ENCODE results near the gene PAK1. TPM values are rescaled to one million over a fixed set of nuclear protein-coding genes. Genes with fewer than 3 reads are reported as not detected.

The PAK1 gene
- total RNA-seq, 4 donors from 2014 or later: 27.8 to 44.3 (median 36.2) TPM

DNA sequence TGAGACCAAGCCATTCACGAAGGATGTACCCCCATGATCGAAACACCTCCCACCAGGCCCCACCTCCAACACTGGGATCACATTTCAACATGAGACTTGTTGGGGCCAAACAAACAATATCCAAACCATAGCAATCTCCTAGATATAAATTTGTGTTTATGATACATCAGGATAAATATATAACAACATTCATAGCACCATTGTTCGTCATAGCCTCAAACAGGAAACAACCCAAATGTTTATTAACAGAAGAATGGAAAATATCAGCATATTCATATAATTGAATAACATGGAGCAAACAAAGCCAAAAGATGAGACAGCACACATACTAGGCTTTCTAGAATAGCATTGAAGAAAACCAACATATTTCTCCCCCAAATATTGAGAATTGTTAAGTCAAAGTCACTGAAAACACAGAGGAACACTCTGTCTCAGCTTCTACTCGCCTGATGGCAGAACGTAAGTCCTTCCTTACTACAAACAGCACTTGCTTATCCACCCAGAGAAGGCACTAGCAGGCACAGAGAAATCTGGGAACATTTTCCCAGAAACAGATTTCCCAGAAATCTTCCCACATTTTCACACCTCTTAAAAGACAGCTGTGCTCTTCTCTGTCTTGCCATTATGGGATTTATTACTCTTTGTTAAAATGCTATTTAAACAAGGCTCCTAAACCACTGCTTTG lies 164.4 kb downstream of the PAK1 start:
- Histone ChIP-seq H3K27me3 (no peaks in the 10 kb centered on the region), H3K27ac (replicated peaks in 1 of 4) (no peak overlapping the region), H3K36me3 (no peaks in the 10 kb centered on the region), H3K4me1 (no peaks in the 10 kb centered on the region), H3K4me3 (no peak overlapping the region), H3K9me3 (no peaks in the 10 kb centered on the region)
- TF ChIP-seq, protein P1, sequence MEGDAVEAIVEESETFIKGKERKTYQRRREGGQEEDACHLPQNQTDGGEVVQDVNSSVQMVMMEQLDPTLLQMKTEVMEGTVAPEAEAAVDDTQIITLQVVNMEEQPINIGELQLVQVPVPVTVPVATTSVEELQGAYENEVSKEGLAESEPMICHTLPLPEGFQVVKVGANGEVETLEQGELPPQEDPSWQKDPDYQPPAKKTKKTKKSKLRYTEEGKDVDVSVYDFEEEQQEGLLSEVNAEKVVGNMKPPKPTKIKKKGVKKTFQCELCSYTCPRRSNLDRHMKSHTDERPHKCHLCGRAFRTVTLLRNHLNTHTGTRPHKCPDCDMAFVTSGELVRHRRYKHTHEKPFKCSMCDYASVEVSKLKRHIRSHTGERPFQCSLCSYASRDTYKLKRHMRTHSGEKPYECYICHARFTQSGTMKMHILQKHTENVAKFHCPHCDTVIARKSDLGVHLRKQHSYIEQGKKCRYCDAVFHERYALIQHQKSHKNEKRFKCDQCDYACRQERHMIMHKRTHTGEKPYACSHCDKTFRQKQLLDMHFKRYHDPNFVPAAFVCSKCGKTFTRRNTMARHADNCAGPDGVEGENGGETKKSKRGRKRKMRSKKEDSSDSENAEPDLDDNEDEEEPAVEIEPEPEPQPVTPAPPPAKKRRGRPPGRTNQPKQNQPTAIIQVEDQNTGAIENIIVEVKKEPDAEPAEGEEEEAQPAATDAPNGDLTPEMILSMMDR (IDR thresholded peaks at IDR 0.05): no peak
- TF ChIP-seq EP300 (IDR thresholded peaks at IDR 0.05) (no peak), POLR2A (IDR thresholded peaks at IDR 0.05; ENCODE audit: low read depth) (no peak), POLR2AphosphoS5 (IDR thresholded peaks at IDR 0.05) (no peak)
- intact Hi-C loops (cut with DNase I): no loop called here
- 80% methylated on average over 5 of the region's 5 CpGs for WGBS
- DNase-seq (ENCODE audit: extremely low spot score): peak; percentile 31

GRCh38 chr11:77308838-77309237 lies 165.1 kb downstream of the PAK1 start:
- no peak for DNase-seq (ENCODE audit: extremely low spot score)
- no peaks in the 10 kb centered on the region for H3K27me3 ChIP-seq
- no peak overlapping the region for H3K4me3 ChIP-seq
- TF ChIP-seq, protein P1 (IDR thresholded peaks at IDR 0.05): no peak
- TF ChIP-seq EP300 (IDR thresholded peaks at IDR 0.05) (no peak), POLR2A (IDR thresholded peaks at IDR 0.05; ENCODE audit: low read depth) (no peak)
- H3K4me1 ChIP-seq: no peaks in the 10 kb centered on the region
- intact Hi-C loops (cut with DNase I): no loop called here
- no peak overlapping the region for H3K27ac ChIP-seq (replicated peaks in 1 of 4)
- no peaks in the 10 kb centered on the region for H3K9me3 ChIP-seq
- H3K36me3 ChIP-seq: no peaks in the 10 kb centered on the region

GRCh38 chr11:77303328-77303727 lies 170.6 kb downstream of the PAK1 start:
- intact Hi-C loops (cut with DNase I): no loop called here
- H3K27ac ChIP-seq (replicated peaks in 1 of 4): no peak overlapping the region
- no peaks in the 10 kb centered on the region for H3K4me1 ChIP-seq
- no peaks in the 10 kb centered on the region for H3K9me3 ChIP-seq
- no peak overlapping the region for H3K4me3 ChIP-seq
- no peaks in the 10 kb centered on the region for H3K27me3 ChIP-seq
- no peaks in the 10 kb centered on the region for H3K36me3 ChIP-seq
- DNase-seq (ENCODE audit: extremely low spot score): peak; percentile 29
- WGBS: 84% methylated on average over 2 of the region's 2 CpGs
- TF ChIP-seq POLR2A (IDR thresholded peaks at IDR 0.05; ENCODE audit: low read depth) (no peak), POLR2AphosphoS5 (IDR thresholded peaks at IDR 0.05) (no peak), EP300 (IDR thresholded peaks at IDR 0.05) (no peak)
- TF ChIP-seq, protein P1 (IDR thresholded peaks at IDR 0.05): no peak

- 81% methylated on average over 3 of the region's 3 CpGs for WGBS
- TF ChIP-seq EP300 (IDR thresholded peaks at IDR 0.05): no peak
- TF ChIP-seq, protein P1 (IDR thresholded peaks at IDR 0.05): no peak
- no peak for TF ChIP-seq POLR2A (IDR thresholded peaks at IDR 0.05; ENCODE audit: low read depth)
- no peak for TF ChIP-seq POLR2AphosphoS5 (IDR thresholded peaks at IDR 0.05)
These were observed 171.1 kb downstream of the PAK1 start for GRCh38 chr11:77302752-77303151.

DNA sequence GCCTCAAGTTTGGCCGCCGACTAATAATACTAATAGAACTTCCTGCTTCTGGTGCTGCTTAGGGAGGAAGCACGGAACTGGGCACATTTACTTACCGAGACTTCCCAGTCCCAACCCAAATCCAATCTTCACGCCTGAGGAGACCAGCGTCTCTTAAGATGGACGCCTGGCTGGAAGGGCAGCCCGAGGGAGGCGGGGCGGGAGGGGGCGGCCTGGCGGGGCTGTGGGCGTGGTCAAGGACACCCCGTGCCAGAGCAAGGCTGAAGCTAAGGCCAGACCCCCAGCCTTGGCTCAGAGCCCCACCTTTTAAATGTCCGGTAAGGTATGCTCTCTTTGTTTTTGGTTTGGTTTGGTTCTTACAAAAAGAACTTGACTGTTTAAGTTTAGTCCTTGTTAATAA lies 172.4 kb downstream of the PAK1 start, which contains the start of gene GDPD4:
Gene GDPD4 (minus strand): TSS at position 177 of the 400 bp plus-strand sequence. CDS start 16,549 bp downstream, outside the sequence.
- WGBS: 90% methylated on average over 14 of the region's 15 CpGs
- intact Hi-C loops (cut with DNase I): no loop called here
- H3K9me3 ChIP-seq: no peaks in the 10 kb centered on the region
- H3K4me3 ChIP-seq: no peak within 1 kb of the TSS
- H3K27ac ChIP-seq (replicated peaks in 1 of 4): no peak within 1 kb of the TSS
- TF ChIP-seq EP300 (IDR thresholded peaks at IDR 0.05): no peak
- no peak for TF ChIP-seq POLR2AphosphoS5 (IDR thresholded peaks at IDR 0.05)
- no peak for TF ChIP-seq POLR2A (IDR thresholded peaks at IDR 0.05; ENCODE audit: low read depth)
- TF ChIP-seq, protein P1 (IDR thresholded peaks at IDR 0.05): no peak
- no peaks in the 10 kb centered on the region for H3K36me3 ChIP-seq
- DNase-seq (ENCODE audit: extremely low spot score): no peak
- no peaks in the 10 kb centered on the region for H3K27me3 ChIP-seq
- H3K4me1 ChIP-seq: no peaks in the 10 kb centered on the region

More at GRCh38 chr11:77302752-77303151, 171.1 kb downstream of the PAK1 start:
- Histone ChIP-seq H3K27ac (replicated peaks in 1 of 4) (no peak overlapping the region), H3K9me3 (no peaks in the 10 kb centered on the region), H3K27me3 (no peaks in the 10 kb centered on the region), H3K4me3 (no peak overlapping the region), H3K36me3 (no peaks in the 10 kb centered on the region), H3K4me1 (no peaks in the 10 kb centered on the region)
- peak; percentile 19 for DNase-seq (ENCODE audit: extremely low spot score)
- intact Hi-C loops (cut with DNase I): no loop called here

All from esophagus muscularis mucosa (tissue), 4 donors.